Activated CD4-positive, CD25-positive, alpha-beta regulatory T cell treated with anti-CD3 and anti-CD28 coated beads, Interleukin-2, amount 50 U/mL, for 16 hours (primary cell): Measurements from ENCODE around the gene COLEC11.
"Not testable (repeated sequence)": the region's sequence is repeated elsewhere in the genome, so short reads cannot be mapped to it uniquely, and the experiment has no call there.

ENCODE experiments used
- DNase-seq: peaks from one replicate; pipeline ENCODE4 v3.0.0-alpha.2; 2020; ENCODE audit warnings: low read depth, low spot score

Gene COLEC11

GRCh38 chr2:3654531-3655225 lies 59.8 kb downstream of the COLEC11 start:
- DNase-seq: no peak

GRCh38 chr2:3655871-3656761 lies 61.2 kb downstream of the COLEC11 start:
- DNase-seq: no peak

GRCh38 chr2:3656762-3657721 lies 62.1 kb downstream of the COLEC11 start:
- DNase-seq: no peak

GRCh38 chr2:3657881-3658280 lies 63.0 kb downstream of the COLEC11 start, which contains the start of gene ALLC:
Gene ALLC (plus strand): TSS chr2:3658200. CDS start chr2:3671158, 12,958 bp downstream.
- DNase-seq: no peak

- no peak for DNase-seq
Observed at GRCh38 chr2:3659447-3660432, 64.8 kb downstream of the COLEC11 start.

GRCh38 chr2:3660640-3661039 lies 65.7 kb downstream of the COLEC11 start:
- not testable (repeated sequence) for DNase-seq

GRCh38 chr2:3661149-3661660 lies 66.3 kb downstream of the COLEC11 start:
- DNase-seq: no peak

- DNase-seq: no peak
Observed at GRCh38 chr2:3662239-3662638, 67.3 kb downstream of the COLEC11 start.

GRCh38 chr2:3664118-3664517 lies 69.2 kb downstream of the COLEC11 start:
- no peak for DNase-seq

GRCh38 chr2:3664925-3665324 lies 70.0 kb downstream of the COLEC11 start:
- no peak for DNase-seq

GRCh38 chr2:3665886-3666612 lies 71.1 kb downstream of the COLEC11 start:
- no peak for DNase-seq

GRCh38 chr2:3666613-3666975 lies 71.7 kb downstream of the COLEC11 start:
- no peak for DNase-seq

GRCh38 chr2:3667151-3667631 lies 72.3 kb downstream of the COLEC11 start:
- no peak for DNase-seq

GRCh38 chr2:3669656-3670055 lies 74.7 kb downstream of the COLEC11 start:
- no peak for DNase-seq

GRCh38 chr2:3670376-3670775 lies 75.5 kb downstream of the COLEC11 start:
- no peak for DNase-seq

- DNase-seq: no peak
Observed at GRCh38 chr2:3670941-3671340, 76.0 kb downstream of the COLEC11 start.

GRCh38 chr2:3672861-3673678 lies 78.2 kb downstream of the COLEC11 start:
- no peak for DNase-seq

- no peak for DNase-seq
Observed at GRCh38 chr2:3674066-3674845, 79.3 kb downstream of the COLEC11 start.
